ENCODE results near the gene MESD.

The MESD gene

GRCh38 chr15:80937718-80938117 lies 51.9 kb downstream of the MESD start:
- no peak for DNase-seq (ENCODE audit: low read depth in 2 of 2)

GRCh38 chr15:80936288-80937078 lies 53.1 kb downstream of the MESD start:
- DNase-seq (ENCODE audit: low read depth in 2 of 2) = no peak

GRCh38 chr15:80934761-80935221 lies 54.8 kb downstream of the MESD start:
- DNase-seq (ENCODE audit: low read depth in 2 of 2) = no peak

- no peak for DNase-seq (ENCODE audit: low read depth in 2 of 2)
Observed at GRCh38 chr15:80932989-80933388, 56.6 kb downstream of the MESD start.

GRCh38 chr15:80932513-80932815 lies 57.2 kb downstream of the MESD start:
- DNase-seq (ENCODE audit: low read depth in 2 of 2) = no peak

GRCh38 chr15:80931721-80932512 lies 57.7 kb downstream of the MESD start:
- DNase-seq (ENCODE audit: low read depth in 2 of 2) = no peak

GRCh38 chr15:80931191-80931590 lies 58.4 kb downstream of the MESD start:
- DNase-seq (ENCODE audit: low read depth in 2 of 2) = no peak

GRCh38 chr15:80929689-80930088 lies 59.9 kb downstream of the MESD start:
- DNase-seq (ENCODE audit: low read depth in 2 of 2) = no peak

- DNase-seq (ENCODE audit: low read depth in 2 of 2) = no peak
Observed at GRCh38 chr15:80929225-80929624, 60.4 kb downstream of the MESD start.

GRCh38 chr15:80926126-80926525 lies 63.5 kb downstream of the MESD start:
- DNase-seq (ENCODE audit: low read depth in 2 of 2) = no peak

GRCh38 chr15:80925597-80926059 lies 64.0 kb downstream of the MESD start:
- no peak for DNase-seq (ENCODE audit: low read depth in 2 of 2)

- DNase-seq (ENCODE audit: low read depth in 2 of 2) = no peak
Observed at GRCh38 chr15:80924278-80924677, 65.3 kb downstream of the MESD start.

GRCh38 chr15:80923668-80924067 lies 66.0 kb downstream of the MESD start:
- no peak for DNase-seq (ENCODE audit: low read depth in 2 of 2)

- no peak for DNase-seq (ENCODE audit: low read depth in 2 of 2)
Observed at GRCh38 chr15:80921736-80922410, 67.7 kb downstream of the MESD start.

- no peak for DNase-seq (ENCODE audit: low read depth in 2 of 2)
Observed at GRCh38 chr15:80920271-80920699, 69.3 kb downstream of the MESD start.

GRCh38 chr15:80918196-80918783 lies 71.3 kb downstream of the MESD start:
- DNase-seq (ENCODE audit: low read depth in 2 of 2) = no peak

GRCh38 chr15:80916056-80916455 lies 73.6 kb downstream of the MESD start:
- no peak for DNase-seq (ENCODE audit: low read depth in 2 of 2)

- no peak for DNase-seq (ENCODE audit: low read depth in 2 of 2)
Observed at GRCh38 chr15:80915472-80915871, 74.1 kb downstream of the MESD start.

- no peak for DNase-seq (ENCODE audit: low read depth in 2 of 2)
Observed at GRCh38 chr15:80913541-80913940, 76.1 kb downstream of the MESD start.

- DNase-seq (ENCODE audit: low read depth in 2 of 2) = no peak
Observed at GRCh38 chr15:80912673-80913072, 76.9 kb downstream of the MESD start.

GRCh38 chr15:80911821-80912220 lies 77.8 kb downstream of the MESD start:
- DNase-seq (ENCODE audit: low read depth in 2 of 2) = no peak

GRCh38 chr15:80906159-80906766 lies 83.4 kb downstream of the MESD start:
- DNase-seq (ENCODE audit: low read depth in 2 of 2) = no peak
